NCI-H446 (cell line): Measurements from ENCODE around the gene PMEL.
"Not testable (repeated sequence)": the region's sequence is repeated elsewhere in the genome, so short reads cannot be mapped to it uniquely, and the experiment has no call there.

ENCODE experiments used
- DNase-seq, 2 experiments: peaks; one replicate each; lab custom pipeline; 2025; lab: John Stamatoyannopoulos, UW

The PMEL gene

GRCh38 chr12:55983232-55983842, 17.5 kb upstream of the PMEL start:
- DNase-seq: no peak

- DNase-seq: no peak
Observed at GRCh38 chr12:55982319-55982936, 16.6 kb upstream of the PMEL start.

GRCh38 chr12:55981882-55982281, 16.0 kb upstream of the PMEL start:
- not testable (repeated sequence) for DNase-seq

GRCh38 chr12:55979069-55979468, 13.2 kb upstream of the PMEL start:
- no peak for DNase-seq

GRCh38 chr12:55978393-55978792, 12.6 kb upstream of the PMEL start:
- no peak for DNase-seq

- DNase-seq: peak; percentile 22 to 34
Observed at GRCh38 chr12:55974308-55974730, 8.5 kb upstream of the PMEL start.

GRCh38 chr12:55973599-55974307, 7.9 kb upstream of the PMEL start, which contains the start of gene RAB5B:
TSS of gene RAB5B (plus strand) at chr12:55974078. CDS start at chr12:55986961, 12,883 bp downstream.
- peak; percentile 98 to 99 for DNase-seq

GRCh38 chr12:55972911-55973598, 7.2 kb upstream of the PMEL start:
- no peak for DNase-seq

GRCh38 chr12:55972456-55972855, 6.6 kb upstream of the PMEL start:
- no peak for DNase-seq

- DNase-seq: no peak
Observed at GRCh38 chr12:55972042-55972441, 6.2 kb upstream of the PMEL start.

- no peak for DNase-seq
Observed at GRCh38 chr12:55970775-55971174, 4.9 kb upstream of the PMEL start.

GRCh38 chr12:55969356-55969755, 3.5 kb upstream of the PMEL start:
- no peak for DNase-seq

- DNase-seq: peak; percentile 57 to 84
Observed at GRCh38 chr12:55966408-55967281, 803 bp upstream of the PMEL start, which contains the start of gene CDK2. TSS of gene CDK2 (plus strand) at chr12:55966830. CDS start at chr12:55967009, 179 bp downstream.

- DNase-seq: no peak
Observed at GRCh38 chr12:55965240-55965639, 602 bp downstream of the PMEL start.

GRCh38 chr12:55963760-55964159, 2.1 kb downstream of the PMEL start:
- no peak for DNase-seq

GRCh38 chr12:55957106-55957859, 8.6 kb downstream of the PMEL start:
- DNase-seq: no peak

GRCh38 chr12:55955800-55956508, 9.9 kb downstream of the PMEL start:
- no peak for DNase-seq

GRCh38 chr12:55955344-55955743, 10.5 kb downstream of the PMEL start:
- DNase-seq: no peak

- no peak for DNase-seq
Observed at GRCh38 chr12:55946553-55946952, 19.3 kb downstream of the PMEL start.

GRCh38 chr12:55942577-55943136, 23.2 kb downstream of the PMEL start:
- DNase-seq: no peak
